ENCODE results near the gene PSMB5. TPM values are rescaled to one million over a fixed set of nuclear protein-coding genes. Genes with fewer than 3 reads are reported as not detected.

Gene PSMB5
- total and polyA plus RNA-seq, 9 of the 15 experiments (the other 6 are each of a cell fraction or from before 2014, with no cell fraction given), result 198 to 1,870 (median 269) TPM

- TF ChIP-seq TSC22D4 (tag; IDR thresholded peaks at IDR 0.05) (no peak), CBX3 (IDR thresholded peaks at IDR 0.05; ENCODE audit: borderline replicate concordance in 1 of 2, low read length in 2 of 2) (no peak), POU5F1 (IDR thresholded peaks at IDR 0.05; ENCODE audit: borderline replicate concordance, low read depth, low read length, partially characterized antibody) (no peak), GATA2 (CRISPR knock-in tag; IDR thresholded peaks at IDR 0.05) (no peak), E2F3 (CRISPR knock-in tag; IDR thresholded peaks at IDR 0.05) (no peak), COPS2 (conservative IDR thresholded peaks at IDR 0.05) (no peak), NR2F6 (CRISPR knock-in tag; IDR thresholded peaks at IDR 0.05) (no peak), PPARD (CRISPR knock-in tag; IDR thresholded peaks at IDR 0.05) (no peak), MECOM (CRISPR knock-in tag; IDR thresholded peaks at IDR 0.05) (0 out of 2 replicates have a peak, but pooled peaks have one; percentile 31), ZNF76 (CRISPR knock-in tag; IDR thresholded peaks at IDR 0.05; ENCODE audit: borderline replicate concordance) (0 out of 2 replicates have a peak, but pooled peaks have one; percentile 37), SIN3B (IDR thresholded peaks at IDR 0.05; ENCODE audit: low read depth) (no peak), NFE2 (IDR thresholded peaks at IDR 0.05; ENCODE audit: low read depth) (peak; percentile 74; the same call in 1 of the 2 replicates), MYC (IDR thresholded peaks at IDR 0.05; ENCODE audit: low read depth, low read length) (peak; percentile 74), MYC (CRISPR knock-in tag; IDR thresholded peaks at IDR 0.05; ENCODE audit: borderline replicate concordance, low read depth) (no peak), RCOR1 (IDR thresholded peaks at IDR 0.05; ENCODE audit: borderline replicate concordance in 1 of 2, low read depth in 2 of 2, low read length in 2 of 2) (peak in 1 of 2 experiments; percentile 85; a peak in 1 of 4 replicates), CBFA2T3 (IDR thresholded peaks at IDR 0.05) (0 out of 2 replicates have a peak, but pooled peaks have one; percentile 13), TEAD4 (IDR thresholded peaks at IDR 0.05; ENCODE audit: low read length) (no peak), TEAD4 (CRISPR knock-in tag; IDR thresholded peaks at IDR 0.05; ENCODE audit: borderline replicate concordance) (no peak), YBX1 (IDR thresholded peaks at IDR 0.05) (no peak), ZFX (CRISPR knock-in tag; IDR thresholded peaks at IDR 0.05) (no peak), SETDB1 (IDR thresholded peaks at IDR 0.05; ENCODE audit: low read length) (no peak), DACH1 (IDR thresholded peaks at IDR 0.05; ENCODE audit: partially characterized antibody) (peak; percentile 93), SIN3A (IDR thresholded peaks at IDR 0.05; ENCODE audit: borderline replicate concordance in 2 of 2, control insufficient read depth in 1 of 2, low read depth in 2 of 2, low read length in 2 of 2) (peak; percentile 59 to 91; a peak in 2 of 4 replicates)
- TF ChIP-seq, protein P1, sequence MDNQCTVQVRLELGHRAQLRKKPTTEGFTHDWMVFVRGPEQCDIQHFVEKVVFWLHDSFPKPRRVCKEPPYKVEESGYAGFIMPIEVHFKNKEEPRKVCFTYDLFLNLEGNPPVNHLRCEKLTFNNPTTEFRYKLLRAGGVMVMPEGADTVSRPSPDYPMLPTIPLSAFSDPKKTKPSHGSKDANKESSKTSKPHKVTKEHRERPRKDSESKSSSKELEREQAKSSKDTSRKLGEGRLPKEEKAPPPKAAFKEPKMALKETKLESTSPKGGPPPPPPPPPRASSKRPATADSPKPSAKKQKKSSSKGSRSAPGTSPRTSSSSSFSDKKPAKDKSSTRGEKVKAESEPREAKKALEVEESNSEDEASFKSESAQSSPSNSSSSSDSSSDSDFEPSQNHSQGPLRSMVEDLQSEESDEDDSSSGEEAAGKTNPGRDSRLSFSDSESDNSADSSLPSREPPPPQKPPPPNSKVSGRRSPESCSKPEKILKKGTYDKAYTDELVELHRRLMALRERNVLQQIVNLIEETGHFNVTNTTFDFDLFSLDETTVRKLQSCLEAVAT (IDR thresholded peaks at IDR 0.05), result no peak
- TF ChIP-seq, protein P2, sequence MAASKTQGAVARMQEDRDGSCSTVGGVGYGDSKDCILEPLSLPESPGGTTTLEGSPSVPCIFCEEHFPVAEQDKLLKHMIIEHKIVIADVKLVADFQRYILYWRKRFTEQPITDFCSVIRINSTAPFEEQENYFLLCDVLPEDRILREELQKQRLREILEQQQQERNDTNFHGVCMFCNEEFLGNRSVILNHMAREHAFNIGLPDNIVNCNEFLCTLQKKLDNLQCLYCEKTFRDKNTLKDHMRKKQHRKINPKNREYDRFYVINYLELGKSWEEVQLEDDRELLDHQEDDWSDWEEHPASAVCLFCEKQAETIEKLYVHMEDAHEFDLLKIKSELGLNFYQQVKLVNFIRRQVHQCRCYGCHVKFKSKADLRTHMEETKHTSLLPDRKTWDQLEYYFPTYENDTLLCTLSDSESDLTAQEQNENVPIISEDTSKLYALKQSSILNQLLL (CRISPR knock-in tag; IDR thresholded peaks at IDR 0.05; ENCODE audit: borderline replicate concordance), result no peak
Measured at GRCh38 chr14:23078692-23079116, 44.0 kb upstream of the PSMB5 start (continued).
